ENCODE measurements around the gene SAV1. TPM values are rescaled to one million over a fixed set of nuclear protein-coding genes. Genes with fewer than 3 reads are reported as not detected.
A peak's percentile ranks its signal among the peaks of the same experiment; 100 is the strongest.

SAV1 gene
- total RNA-seq (2014; rRNA removed) (66.2 and 87.1 TPM in 2 replicates), Bru-seq, nascent RNA (percentile 91 among the genes with signal in this experiment), BruChase-seq, experiment 1, labeled RNA remaining after a 6-hour chase (percentile 85 among the genes with signal in this experiment), BruChase-seq, experiment 2, labeled RNA remaining after a 2-hour chase (percentile 85 among the genes with signal in this experiment)
- long read RNA-seq, transcript SAV1-201 (5 exons, 3,063 nt), result major isoform, 203 of 258 reads
- long read RNA-seq, partial matches to known transcripts, result 30 of 258 reads
- long read RNA-seq, other reads (novel, unspliced or antisense), result 22 of 258 reads

- Histone ChIP-seq H3K27ac (ENCODE audit: low read length) (peak within 1 kb of the TSS; percentile 75), H4K20me1 (ENCODE audit: low read length) (peaks cover 24% of the 10 kb centered on the region), H3K36me3 (ENCODE audit: low read depth, low read length) (no peaks in the 10 kb centered on the region; the same call in none of the 2 replicates), H3K9me3 (ENCODE audit: low read length) (no peaks in the 10 kb centered on the region), H3F3A (ENCODE audit: low read length, unreplicated experiment) (no peaks in the 10 kb centered on the region), H2AFZ (ENCODE audit: low read length) (peak within 1 kb of the TSS; percentile 90), H3K4me2 (ENCODE audit: low read length) (peak within 1 kb of the TSS; percentile 91), H3K4me3 (ENCODE audit: low read length) (peak within 1 kb of the TSS; percentile 95), H3K79me2 (ENCODE audit: low read length) (peaks cover 44% of the 10 kb centered on the region), H3K27me3 (ENCODE audit: low read length) (no peaks in the 10 kb centered on the region), H3K9me2 (replicated peaks; ENCODE audit: low read length) (no peaks in the 10 kb centered on the region), H3K9ac (ENCODE audit: low read length) (peak within 1 kb of the TSS; percentile 88), H3K4me1 (ENCODE audit: insufficient read depth, low read length) (peaks cover 21% of the 10 kb centered on the region)
- TF ChIP-seq EZH2 (IDR thresholded peaks at IDR 0.05; ENCODE audit: low read length, unreplicated experiment) (no peak), CTCF (conservative IDR thresholded peaks at IDR 0.05; ENCODE audit: low read depth, low read length) (no peak)
- POLR2A ChIA-PET (ENCODE audit: unreplicated experiment), result interaction anchor here (0.5 to 1.4 kb wide), 12 partner anchors 9 to 163 kb away, joined by 3 to 9 read pairs (median 5); partner anchors contain the start of gene NIN
- BruUV-seq (replicated peaks), result TSS peak; percentile 98
- DNase-seq, result peak; percentile 88
- CTCF ChIA-PET, result interaction anchor here (1.0 to 1.1 kb wide), 2 partner anchors 9 to 68 kb away, joined by 3 to 7 read pairs; no protein-coding TSS in a partner anchor
- intact Hi-C loops (cut with micrococcal nuclease), result loop anchor here (1.0 to 5.0 kb wide), 8 partner anchors 10 to 126 kb away; no protein-coding TSS in a partner anchor
- ATAC-seq, result peak; percentile 77
Observed at GRCh38 chr14:50667996-50668825, at the start of gene SAV1. Gene SAV1, minus strand, starts transcription at chr14:50668306. Its CDS starts 339 bp downstream, at chr14:50667967.

GRCh38 chr14:50717811-50718210, 49.7 kb upstream of the SAV1 start:
- H3F3A ChIP-seq (ENCODE audit: low read length, unreplicated experiment), result no peaks in the 10 kb centered on the region
- no peak for ATAC-seq
- no peak overlapping the region for H2AFZ ChIP-seq (ENCODE audit: low read length)
- no peak overlapping the region for H3K27ac ChIP-seq (ENCODE audit: low read length)
- TF ChIP-seq EZH2phosphoT487 (IDR thresholded peaks at IDR 0.05; ENCODE audit: borderline replicate concordance, low read length) (no peak), CTCF (conservative IDR thresholded peaks at IDR 0.05; ENCODE audit: low read depth, low read length) (no peak)
- H3K9me2 ChIP-seq (replicated peaks; ENCODE audit: low read length), result no peaks in the 10 kb centered on the region
- intact Hi-C loops (cut with micrococcal nuclease), result no loop called here
- no peaks in the 10 kb centered on the region for H3K4me1 ChIP-seq (ENCODE audit: insufficient read depth, low read length)
- H3K4me2 ChIP-seq (ENCODE audit: low read length), result no peak overlapping the region
- BruUV-seq (replicated peaks), result no TSS peak
- no peaks in the 10 kb centered on the region for H3K9me3 ChIP-seq (ENCODE audit: low read length)
- no peaks in the 10 kb centered on the region for H4K20me1 ChIP-seq (ENCODE audit: low read length)
- H3K27me3 ChIP-seq (ENCODE audit: low read length), result no peaks in the 10 kb centered on the region
- H3K9ac ChIP-seq (ENCODE audit: low read length), result no peak overlapping the region
- no peaks in the 10 kb centered on the region; the same call in 1 of the 2 replicates for H3K36me3 ChIP-seq (ENCODE audit: low read depth, low read length)
- POLR2A ChIA-PET (ENCODE audit: unreplicated experiment), result no interaction called here
- no peaks in the 10 kb centered on the region for H3K79me2 ChIP-seq (ENCODE audit: low read length)
- CTCF ChIA-PET, result interaction anchor here (0.6 kb wide), 1 partner anchor 47 kb away, joined by 8 read pairs; no protein-coding TSS in a partner anchor
- H3K4me3 ChIP-seq (ENCODE audit: low read length), result no peak overlapping the region
- no peak for DNase-seq

All from PC-3 (cell line).